Neural cell (in vitro differentiated cells): Measurements from ENCODE around the gene TNS3. TPM values are rescaled to one million over a fixed set of nuclear protein-coding genes. Genes with fewer than 3 reads are reported as not detected.

Experiments
- H2AFZ ChIP-seq: fragments of 200-600, 300-800 bp; sonication (generic), shearing (Covaris generic); 2 replicates; pipeline ENCODE4 v1.6.0; 2014; ENCODE audit warnings: low read depth, mild to moderate bottlenecking, antibody characterized with exemption, low read length, moderate library complexity
- H3F3A ChIP-seq: fragments of 200-600 bp; shearing (Covaris generic); 2 replicates; pipeline ENCODE4 v1.6.1; 2016; ENCODE audit warnings: mild to moderate bottlenecking, moderate library complexity, mixed read lengths, antibody characterized with exemption, low read length; ENCODE audit not compliant: insufficient read depth, poor library complexity, severe bottlenecking
- H3K27ac ChIP-seq: fragments of 200-600, 300-800 bp; sonication (generic), shearing (Covaris generic); 2 replicates; pipeline ENCODE4 v1.5.1; 2014; ENCODE audit warnings: mild to moderate bottlenecking, low read length, moderate library complexity
- H3K27me3 ChIP-seq: fragments of 300-800, 200-600 bp; sonication (generic), shearing (Covaris generic); 2 replicates; pipeline ENCODE4 v1.6.0; 2014; ENCODE audit warnings: mild to moderate bottlenecking, low read depth, low read length, moderate library complexity; ENCODE audit not compliant: insufficient read depth
- H3K36me3 ChIP-seq: fragments of 300-800, 200-600 bp; sonication (generic), shearing (Covaris generic); 2 replicates; pipeline ENCODE4 v1.5.1; 2014; ENCODE audit warnings: mild to moderate bottlenecking, antibody characterized with exemption, low read length, moderate library complexity; ENCODE audit not compliant: insufficient read depth
- H3K4me2 ChIP-seq: fragments of 300-800, 200-600 bp; sonication (generic), shearing (Covaris generic); 2 replicates; pipeline ENCODE4 v1.6.0; 2014; ENCODE audit warnings: mild to moderate bottlenecking, low read length
- H3K4me3 ChIP-seq: fragments of 300-800, 200-600 bp; sonication (generic), shearing (Covaris generic); 2 replicates; pipeline ENCODE4 v1.5.1; 2014; ENCODE audit warnings: mild to moderate bottlenecking, low read length, moderate library complexity
- H3K79me2 ChIP-seq: fragments of 200-600 bp; shearing (Covaris generic); replicated peaks from 2 replicates; pipeline ENCODE4 v1.6.0; 2014; ENCODE audit warnings: mild to moderate bottlenecking, low read length, moderate library complexity; ENCODE audit not compliant: insufficient read depth
- H3K9ac ChIP-seq: fragments of 300-800, 200-600 bp; sonication (generic), shearing (Covaris generic); 2 replicates; pipeline ENCODE4 v1.6.1; 2016; ENCODE audit warnings: mild to moderate bottlenecking, low read length, mixed read lengths
- H3K9me2 ChIP-seq: fragments of 200-600 bp; shearing (Covaris generic); 2 replicates; pipeline ENCODE4 v1.6.1; 2016; ENCODE audit warnings: mild to moderate bottlenecking, low read length, mixed read lengths; ENCODE audit not compliant: insufficient read depth
- H3K9me3 ChIP-seq: fragments of 200-600, 300-800 bp; sonication (generic), shearing (Covaris generic); 2 replicates; pipeline ENCODE4 v1.6.1; 2016; ENCODE audit warnings: mild to moderate bottlenecking, mixed run types, low read length, moderate library complexity, mixed read lengths
- H4K20me1 ChIP-seq: fragments of 200-600 bp; shearing (Covaris generic); 2 replicates; pipeline ENCODE4 v1.6.1; 2016; ENCODE audit warnings: mild to moderate bottlenecking, mixed run types; ENCODE audit not compliant: insufficient read depth
- CTCF ChIP-seq: fragments of 450-650 bp; IDR thresholded peaks from 2 replicates; pipeline ENCODE4 v1.5.1; 2014; ENCODE audit warnings: antibody characterized with exemption, mild to moderate bottlenecking, moderate library complexity; ENCODE audit not compliant: poor library complexity, severe bottlenecking
- EP300 ChIP-seq: fragments of 450-650 bp; conservative IDR thresholded peaks from 2 replicates; pipeline ENCODE4 v1.6.1; 2014; ENCODE audit warnings: antibody characterized with exemption, mild to moderate bottlenecking, moderate library complexity; ENCODE audit not compliant: poor library complexity, severe bottlenecking
- EZH2 ChIP-seq: fragments of 200-600, 300-800 bp; shearing (Covaris generic), sonication (generic); IDR thresholded peaks from 2 replicates; pipeline ENCODE4 v1.6.1; 2014; ENCODE audit warnings: antibody characterized with exemption, low read length, borderline replicate concordance, mild to moderate bottlenecking; ENCODE audit not compliant: insufficient read depth, poor library complexity, severe bottlenecking
- MXI1 ChIP-seq: fragments of 450-650 bp; conservative IDR thresholded peaks from 2 replicates; pipeline ENCODE4 v1.6.1; 2014; ENCODE audit warnings: antibody characterized with exemption, mild to moderate bottlenecking; ENCODE audit not compliant: poor library complexity, severe bottlenecking
- POLR2AphosphoS5 ChIP-seq: IDR thresholded peaks from 2 replicates; pipeline ENCODE4 v1.6.1; 2012
- RAD21 ChIP-seq: fragments of 450-650 bp; conservative IDR thresholded peaks from 2 replicates; pipeline ENCODE4 v1.6.1; 2014; ENCODE audit warnings: antibody characterized with exemption, mild to moderate bottlenecking, moderate library complexity
- REST ChIP-seq: IDR thresholded peaks from 2 replicates; pipeline ENCODE4 v1.6.1; 2012; ENCODE audit warnings: borderline replicate concordance
- SMC3 ChIP-seq: fragments of 450-650 bp; conservative IDR thresholded peaks from 2 replicates; pipeline ENCODE4 v1.6.1; 2014; ENCODE audit warnings: antibody characterized with exemption, mild to moderate bottlenecking, moderate library complexity; ENCODE audit not compliant: poor library complexity
- TAF1 ChIP-seq: IDR thresholded peaks from 2 replicates; pipeline ENCODE4 v1.6.1; 2012; ENCODE audit warnings: low read depth
- polyA plus RNA-seq: library from polyadenylated mRNA; depleted of rRNA; stranded (reverse); fragments of >200 nt; gene quantifications from 2 replicates; pipeline ENCODE4 v1.2.3, GENCODE V29; 2014

The TNS3 gene
- polyA plus RNA-seq, 1 donor from 2014 or later = 0.58 TPM

GRCh38 chr7:47349401-47349800, 232.5 kb downstream of the TNS3 start:
- no peaks in the 10 kb centered on the region for H3K36me3 ChIP-seq
- H3K79me2 ChIP-seq = no peaks in the 10 kb centered on the region
- H3K27me3 ChIP-seq = no peaks in the 10 kb centered on the region
- H3K9me2 ChIP-seq = no peaks in the 10 kb centered on the region
- no peak overlapping the region for H3K27ac ChIP-seq
- no peak overlapping the region for H3K4me2 ChIP-seq
- H2AFZ ChIP-seq = no peak overlapping the region
- H3K4me3 ChIP-seq = no peak overlapping the region
- H3F3A ChIP-seq = no peaks in the 10 kb centered on the region
- H4K20me1 ChIP-seq = no peaks in the 10 kb centered on the region
- no peak for TF ChIP-seq CTCF
- TF ChIP-seq REST = no peak
- TF ChIP-seq TAF1 = no peak
- TF ChIP-seq EP300 = no peak
- TF ChIP-seq MXI1 = no peak
- no peak for TF ChIP-seq EZH2
- TF ChIP-seq RAD21 = no peak
- no peak for TF ChIP-seq SMC3
- TF ChIP-seq POLR2AphosphoS5 = no peak
- no peaks in the 10 kb centered on the region for H3K9me3 ChIP-seq
- no peak overlapping the region for H3K9ac ChIP-seq

- Histone ChIP-seq H3K9ac (no peak overlapping the region), H3K36me3 (no peaks in the 10 kb centered on the region), H3K9me2 (no peaks in the 10 kb centered on the region), H3K4me3 (no peak overlapping the region), H3K27ac (no peak overlapping the region), H3F3A (no peaks in the 10 kb centered on the region), H3K27me3 (no peaks in the 10 kb centered on the region), H4K20me1 (no peaks in the 10 kb centered on the region), H3K9me3 (no peaks in the 10 kb centered on the region), H3K79me2 (no peaks in the 10 kb centered on the region), H2AFZ (no peak overlapping the region), H3K4me2 (no peak overlapping the region)
- TF ChIP-seq EZH2 (no peak), POLR2AphosphoS5 (no peak), TAF1 (no peak), EP300 (no peak)
Observed at GRCh38 chr7:47347816-47348385, 234.0 kb downstream of the TNS3 start.
